Left ventricle myocardium inferior (tissue), 1 donor: Measurements from ENCODE around the gene DNAJC13. TPM values are rescaled to one million over a fixed set of nuclear protein-coding genes. Genes with fewer than 3 reads are reported as not detected.

Experiments
- DNase-seq: peaks from one replicate; pipeline ENCODE4 v3.0.0-alpha.2; 2020
- H3K27ac ChIP-seq: fragments of 200-600 bp; replicated peaks from 2 replicates; pipeline ENCODE4 v1.8.0; 2021
- H3K27me3 ChIP-seq: fragments of 200-600 bp; 2 replicates; pipeline ENCODE4 v1.8.0; 2021; ENCODE audit warnings: low read depth
- H3K36me3 ChIP-seq: fragments of 200-600 bp; 2 replicates; pipeline ENCODE4 v1.8.0; 2021
- H3K4me1 ChIP-seq: fragments of 200-600 bp; 2 replicates; pipeline ENCODE4 v1.8.0; 2021
- H3K4me3 ChIP-seq: fragments of 200-600 bp; 2 replicates; pipeline ENCODE4 v1.8.0; 2021; ENCODE audit warnings: mild to moderate bottlenecking, moderate library complexity
- H3K9me3 ChIP-seq: fragments of 200-600 bp; replicated peaks from 2 replicates; pipeline ENCODE4 v1.8.0; 2021
- intact Hi-C: fragments of 100-400 bp; cut with micrococcal nuclease; formaldehyde crosslinking; loops from one replicate; pipeline ENCODE4 v1.11.0; 2022
- total RNA-seq: library from RNA; stranded (reverse); fragmentation: NEBNext Ultra II Directional; extraction: Animal tissue kit (Norgen Biotek cat#: 25700); gene quantifications from one replicate; pipeline ENCODE4 v1.2.1, GENCODE V29; 2021
- TF ChIP-seq, protein P1 (sequence below): fragments of 200-600 bp; IDR thresholded peaks from 2 replicates; pipeline ENCODE4 v1.8.0; 2021; ENCODE audit warnings: antibody characterized with exemption, mild to moderate bottlenecking, borderline replicate concordance
- donor health status: DM: no; HTN: yes; CAD: no; lungs with severe emphysema.

DNAJC13 gene
- total RNA-seq, 1 donor from 2014 or later: 31.0 TPM

DNA sequence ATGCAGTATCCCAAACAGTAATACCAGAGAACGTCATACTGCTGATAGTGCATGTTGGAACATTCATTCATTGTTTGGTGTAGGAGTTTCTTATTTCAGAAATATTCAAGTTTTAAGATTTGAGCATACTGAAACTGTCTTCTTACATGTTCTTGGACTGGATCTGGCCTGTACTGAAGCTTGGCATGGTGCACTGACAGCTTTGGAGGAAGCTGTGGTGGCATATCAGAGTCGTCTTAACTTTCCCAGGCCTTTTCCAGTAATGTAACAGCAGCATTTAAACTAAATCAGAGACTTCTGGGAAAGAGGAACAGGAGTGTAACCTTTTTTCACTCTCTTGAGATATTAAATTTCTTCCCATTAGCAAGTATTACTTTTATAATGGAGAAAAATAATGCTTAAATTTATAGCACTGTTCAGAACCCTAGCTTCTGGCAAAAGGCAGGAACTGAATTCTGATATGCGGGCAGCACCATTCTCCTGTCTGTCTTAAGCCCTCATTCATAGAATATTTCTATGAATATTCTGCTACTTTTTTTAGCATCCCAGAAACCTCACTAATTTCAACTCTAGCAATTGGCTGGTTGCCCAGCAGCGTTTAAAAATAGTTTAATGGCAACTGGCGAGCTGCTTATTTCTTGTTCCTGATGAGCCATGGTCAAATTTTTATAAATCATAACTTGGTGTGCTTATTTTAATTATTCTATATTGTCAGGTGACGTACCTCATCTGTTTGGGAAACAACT is 31.1 kb downstream of the DNAJC13 start:
- peak overlapping the region; percentile 68 for H3K27ac ChIP-seq
- intact Hi-C loops: no loop called here
- H3K36me3 ChIP-seq: peaks cover 22% of the 10 kb centered on the region
- peak overlapping the region; percentile 10 for H3K4me3 ChIP-seq
- TF ChIP-seq, protein P1, sequence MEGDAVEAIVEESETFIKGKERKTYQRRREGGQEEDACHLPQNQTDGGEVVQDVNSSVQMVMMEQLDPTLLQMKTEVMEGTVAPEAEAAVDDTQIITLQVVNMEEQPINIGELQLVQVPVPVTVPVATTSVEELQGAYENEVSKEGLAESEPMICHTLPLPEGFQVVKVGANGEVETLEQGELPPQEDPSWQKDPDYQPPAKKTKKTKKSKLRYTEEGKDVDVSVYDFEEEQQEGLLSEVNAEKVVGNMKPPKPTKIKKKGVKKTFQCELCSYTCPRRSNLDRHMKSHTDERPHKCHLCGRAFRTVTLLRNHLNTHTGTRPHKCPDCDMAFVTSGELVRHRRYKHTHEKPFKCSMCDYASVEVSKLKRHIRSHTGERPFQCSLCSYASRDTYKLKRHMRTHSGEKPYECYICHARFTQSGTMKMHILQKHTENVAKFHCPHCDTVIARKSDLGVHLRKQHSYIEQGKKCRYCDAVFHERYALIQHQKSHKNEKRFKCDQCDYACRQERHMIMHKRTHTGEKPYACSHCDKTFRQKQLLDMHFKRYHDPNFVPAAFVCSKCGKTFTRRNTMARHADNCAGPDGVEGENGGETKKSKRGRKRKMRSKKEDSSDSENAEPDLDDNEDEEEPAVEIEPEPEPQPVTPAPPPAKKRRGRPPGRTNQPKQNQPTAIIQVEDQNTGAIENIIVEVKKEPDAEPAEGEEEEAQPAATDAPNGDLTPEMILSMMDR: no peak
- peak; percentile 33 for DNase-seq
- H3K9me3 ChIP-seq: no peaks in the 10 kb centered on the region
- H3K4me1 ChIP-seq: peaks cover 38% of the 10 kb centered on the region
- no peaks in the 10 kb centered on the region for H3K27me3 ChIP-seq

DNA sequence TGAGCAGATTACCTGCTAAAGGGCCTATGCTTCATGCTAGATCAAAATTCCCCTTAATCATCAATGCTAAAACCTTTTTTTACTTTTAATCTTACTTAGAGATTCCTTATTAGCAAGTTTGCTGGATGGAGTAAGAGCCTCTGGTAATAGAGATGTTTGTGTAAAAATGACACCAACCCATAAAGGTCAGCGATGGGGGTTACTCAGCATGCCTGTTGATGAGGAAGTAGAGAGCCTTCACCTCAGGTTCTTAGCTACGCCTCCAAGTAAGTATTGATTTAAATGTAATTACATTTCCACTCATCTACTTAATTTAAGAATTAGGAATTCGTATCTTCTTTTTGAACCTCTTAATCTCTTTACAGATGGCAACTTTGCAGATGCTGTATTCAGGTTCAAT is 38.8 kb downstream of the DNAJC13 start:
- Histone ChIP-seq H3K27me3 (no peaks in the 10 kb centered on the region), H3K9me3 (no peaks in the 10 kb centered on the region), H3K27ac (no peak overlapping the region), H3K4me3 (no peak overlapping the region), H3K36me3 (peaks cover 92% of the 10 kb centered on the region), H3K4me1 (no peaks in the 10 kb centered on the region)
- TF ChIP-seq, protein P1: no peak
- intact Hi-C loops: no loop called here
- no peak for DNase-seq

DNA sequence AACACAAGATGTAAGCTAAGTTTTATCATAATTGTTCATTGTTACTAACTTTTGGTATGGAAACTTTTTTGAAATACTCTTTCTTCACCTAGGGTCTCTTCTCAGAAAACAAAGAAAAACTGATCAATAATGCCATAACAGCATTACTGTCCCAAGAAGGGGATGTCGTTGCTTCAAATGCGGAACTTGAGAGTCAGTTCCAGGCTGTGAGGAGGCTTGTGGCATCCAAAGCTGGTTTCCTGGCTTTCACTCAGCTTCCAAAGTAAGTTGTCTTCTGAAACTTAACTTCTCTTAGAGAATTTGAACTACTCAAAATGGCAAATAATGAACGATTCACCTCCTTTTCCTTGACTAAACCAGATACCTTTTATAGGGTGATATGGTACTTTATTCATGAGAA is 39.3 kb downstream of the DNAJC13 start:
- TF ChIP-seq, protein P1: no peak
- H3K27ac ChIP-seq: no peak overlapping the region
- intact Hi-C loops: no loop called here
- peaks cover 92% of the 10 kb centered on the region for H3K36me3 ChIP-seq
- no peak for DNase-seq
- no peaks in the 10 kb centered on the region for H3K4me1 ChIP-seq
- no peak overlapping the region for H3K4me3 ChIP-seq
- H3K27me3 ChIP-seq: no peaks in the 10 kb centered on the region
- no peaks in the 10 kb centered on the region for H3K9me3 ChIP-seq

DNA sequence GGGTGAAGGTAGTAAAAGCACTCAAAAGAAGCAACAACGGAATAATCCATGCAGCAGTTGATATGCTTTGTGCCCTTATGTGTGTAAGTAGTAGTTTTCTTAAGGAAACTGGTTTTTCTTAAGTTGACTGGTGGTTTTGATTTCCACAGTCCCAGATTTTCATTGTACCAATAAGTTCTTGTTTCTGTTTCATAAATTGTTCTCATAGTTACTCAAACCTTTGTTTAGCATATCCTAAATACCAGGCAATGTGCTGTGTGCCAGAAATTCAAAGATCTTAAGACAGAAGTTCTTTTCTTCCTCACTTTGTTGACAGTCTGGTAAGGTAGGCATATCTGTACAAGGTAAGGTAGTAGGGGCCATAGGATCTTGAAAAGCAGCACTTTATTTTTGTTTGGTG is 40.0 kb downstream of the DNAJC13 start:
- intact Hi-C loops: no loop called here
- Histone ChIP-seq H3K4me1 (no peaks in the 10 kb centered on the region), H3K27me3 (no peaks in the 10 kb centered on the region), H3K9me3 (no peaks in the 10 kb centered on the region), H3K4me3 (no peak overlapping the region), H3K36me3 (peaks cover 89% of the 10 kb centered on the region), H3K27ac (no peak overlapping the region)
- TF ChIP-seq, protein P1: no peak
- DNase-seq: no peak

DNA sequence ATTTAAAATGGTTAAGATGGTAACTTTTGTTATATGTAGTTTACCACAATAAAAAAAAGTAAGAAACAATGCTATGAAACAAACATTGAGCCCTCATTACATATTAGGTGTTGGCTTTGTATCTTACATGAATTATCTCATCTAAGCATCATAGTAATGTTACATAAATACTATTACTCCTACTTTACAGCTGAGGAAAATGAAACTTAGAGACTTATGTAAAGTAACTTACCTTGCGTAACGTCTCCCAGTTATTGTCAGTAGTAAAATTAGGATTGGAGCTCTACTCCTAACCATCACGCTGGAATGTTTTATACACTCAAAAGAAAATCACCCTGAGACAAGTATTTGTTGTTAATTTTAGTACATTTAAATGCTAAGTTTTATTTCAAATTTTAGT is 42.2 kb downstream of the DNAJC13 start:
- Histone ChIP-seq H3K4me3 (no peak overlapping the region), H3K4me1 (no peaks in the 10 kb centered on the region), H3K36me3 (peaks cover 88% of the 10 kb centered on the region), H3K27ac (no peak overlapping the region), H3K9me3 (no peaks in the 10 kb centered on the region), H3K27me3 (no peaks in the 10 kb centered on the region)
- TF ChIP-seq, protein P1: no peak
- no peak for DNase-seq
- intact Hi-C loops: no loop called here
